ENCODE measurements around the gene TMEM117. TPM values are rescaled to one million over a fixed set of nuclear protein-coding genes. Genes with fewer than 3 reads are reported as not detected.
A peak's percentile ranks its signal among the peaks of the same experiment; 100 is the strongest.
"Not testable (repeated sequence)": the region's sequence is repeated elsewhere in the genome, so short reads cannot be mapped to it uniquely, and the experiment has no call there.

TMEM117 gene
- total RNA-seq, 2 experiments from 2014 or later, result 0.95 to 0.96 TPM

- no peak for TF ChIP-seq CTCF (IDR thresholded peaks at IDR 0.05)
- ChIA-PET POLR2A (no interaction called here), CTCF (no interaction called here)
- no peaks in the 10 kb centered on the region for H3K4me1 Mint-ChIP-seq (ENCODE audit: low read depth)
- H3K4me3 Mint-ChIP-seq, result no peak overlapping the region
- no peak overlapping the region for H3K27ac Mint-ChIP-seq
- H3K36me3 Mint-ChIP-seq (ENCODE audit: low read depth), result peaks cover 2% of the 10 kb centered on the region
- DNase-seq (peak; percentile 1), ATAC-seq (no peak)
- intact Hi-C loops (cut with micrococcal nuclease), result no loop called here
- no peaks in the 10 kb centered on the region for H3K27me3 Mint-ChIP-seq
- H3K9me3 Mint-ChIP-seq, result peaks cover 6% of the 10 kb centered on the region
Observed at GRCh38 chr12:44247588-44247987, 411.7 kb downstream of the TMEM117 start.

GRCh38 chr12:44248436-44248835 is 412.6 kb downstream of the TMEM117 start:
- POLR2A ChIA-PET, result no interaction called here
- ATAC-seq, result no peak
- H3K27ac Mint-ChIP-seq, result no peak overlapping the region
- TF ChIP-seq CTCF (IDR thresholded peaks at IDR 0.05), result no peak
- H3K4me1 Mint-ChIP-seq (ENCODE audit: low read depth), result no peaks in the 10 kb centered on the region
- intact Hi-C loops (cut with micrococcal nuclease), result no loop called here
- H3K9me3 Mint-ChIP-seq, result peaks cover 6% of the 10 kb centered on the region
- CTCF ChIA-PET, result no interaction called here
- DNase-seq, result no peak
- no peak overlapping the region for H3K4me3 Mint-ChIP-seq
- peaks cover 2% of the 10 kb centered on the region for H3K36me3 Mint-ChIP-seq (ENCODE audit: low read depth)
- H3K27me3 Mint-ChIP-seq, result no peaks in the 10 kb centered on the region

- ATAC-seq; H3K4me1 Mint-ChIP-seq (ENCODE audit: low read depth); POLR2A ChIA-PET; H3K9me3 Mint-ChIP-seq; DNase-seq; H3K27me3 Mint-ChIP-seq; H3K4me3 Mint-ChIP-seq; H3K36me3 Mint-ChIP-seq (ENCODE audit: low read depth); intact Hi-C loops (cut with micrococcal nuclease); H3K27ac Mint-ChIP-seq; CTCF ChIA-PET: not testable (repeated sequence)
Observed at GRCh38 chr12:44250440-44250839, 414.6 kb downstream of the TMEM117 start.

- ChIA-PET CTCF (no interaction called here), POLR2A (no interaction called here)
- Mint-ChIP-seq H3K36me3 (ENCODE audit: low read depth) (peaks cover 2% of the 10 kb centered on the region), H3K4me3 (no peak overlapping the region), H3K4me1 (ENCODE audit: low read depth) (no peaks in the 10 kb centered on the region), H3K27ac (no peak overlapping the region), H3K9me3 (peaks cover 3% of the 10 kb centered on the region), H3K27me3 (no peaks in the 10 kb centered on the region)
- no peak for TF ChIP-seq CTCF (IDR thresholded peaks at IDR 0.05)
- no peak for DNase-seq
- no peak for ATAC-seq
- intact Hi-C loops (cut with micrococcal nuclease), result no loop called here
Observed at GRCh38 chr12:44253338-44253856, 417.5 kb downstream of the TMEM117 start.

- ATAC-seq (no peak), DNase-seq (no peak)
- Mint-ChIP-seq H3K36me3 (ENCODE audit: low read depth) (no peaks in the 10 kb centered on the region), H3K27ac (no peak overlapping the region), H3K4me3 (no peak overlapping the region), H3K9me3 (no peaks in the 10 kb centered on the region), H3K4me1 (ENCODE audit: low read depth) (no peaks in the 10 kb centered on the region), H3K27me3 (no peaks in the 10 kb centered on the region)
- intact Hi-C loops (cut with micrococcal nuclease), result no loop called here
- ChIA-PET CTCF (no interaction called here), POLR2A (no interaction called here)
- TF ChIP-seq CTCF (IDR thresholded peaks at IDR 0.05), result no peak
Observed at GRCh38 chr12:44258246-44258645, 422.4 kb downstream of the TMEM117 start.

- intact Hi-C loops (cut with micrococcal nuclease), result no loop called here
- ChIA-PET CTCF (no interaction called here), POLR2A (interaction anchor here (0.7 kb wide), 1 partner anchor 105 kb away, joined by 3 read pairs; no protein-coding TSS in a partner anchor)
- DNase-seq (no peak), ATAC-seq (no peak)
- no peak overlapping the region for H3K4me3 Mint-ChIP-seq
- no peaks in the 10 kb centered on the region for H3K9me3 Mint-ChIP-seq
- TF ChIP-seq CTCF (IDR thresholded peaks at IDR 0.05), result no peak
- H3K4me1 Mint-ChIP-seq (ENCODE audit: low read depth), result no peaks in the 10 kb centered on the region
- H3K36me3 Mint-ChIP-seq (ENCODE audit: low read depth), result no peaks in the 10 kb centered on the region
- no peak overlapping the region for H3K27ac Mint-ChIP-seq
- no peaks in the 10 kb centered on the region for H3K27me3 Mint-ChIP-seq
Observed at GRCh38 chr12:44259890-44260289, 424.0 kb downstream of the TMEM117 start.

All from activated CD8-positive, alpha-beta T cell treated with anti-CD3 and anti-CD28 coated beads for 36 hours (primary cell).